A673 (cell line): ENCODE data around the gene STIMATE.

Source experiments
- EZH2 ChIP-seq: fragments of 200-600 bp; sonication (generic); IDR thresholded peaks from 2 replicates; pipeline ENCODE4 v1.6.1; 2017; ENCODE audit warnings: borderline replicate concordance, low read depth, mild to moderate bottlenecking, mixed read lengths, antibody characterized with exemption, low read length; ENCODE audit not compliant: poor library complexity, severe bottlenecking
- TF ChIP-seq, protein P1 (sequence below): fragments of 300-800, 200-600 bp; sonication (generic); conservative IDR thresholded peaks from 2 replicates; pipeline ENCODE4 v1.5.1; 2017; ENCODE audit warnings: low read depth, mild to moderate bottlenecking, antibody characterized with exemption, low read length, moderate library complexity, mixed read lengths

DNA sequence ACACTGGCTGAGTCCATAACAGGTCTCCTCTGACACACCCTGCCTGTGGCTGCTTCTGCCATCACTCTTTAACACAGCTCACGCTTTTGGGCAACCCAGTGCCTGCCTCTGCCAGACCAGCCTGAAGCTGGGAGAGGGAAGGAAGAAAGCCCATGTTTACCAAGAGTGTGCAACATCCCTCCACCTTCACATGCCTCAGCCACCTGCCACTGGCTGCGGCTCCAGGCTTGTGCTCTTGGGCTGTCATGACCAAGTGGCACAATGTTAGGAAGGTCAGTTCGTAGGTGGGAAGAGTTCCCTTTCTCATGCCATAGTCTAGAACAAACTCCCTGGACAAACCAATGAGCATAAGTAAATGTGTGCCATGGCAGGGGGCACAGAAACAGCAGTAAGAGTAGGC is 20.3 kb downstream of the STIMATE start:
- TF ChIP-seq, protein P1, sequence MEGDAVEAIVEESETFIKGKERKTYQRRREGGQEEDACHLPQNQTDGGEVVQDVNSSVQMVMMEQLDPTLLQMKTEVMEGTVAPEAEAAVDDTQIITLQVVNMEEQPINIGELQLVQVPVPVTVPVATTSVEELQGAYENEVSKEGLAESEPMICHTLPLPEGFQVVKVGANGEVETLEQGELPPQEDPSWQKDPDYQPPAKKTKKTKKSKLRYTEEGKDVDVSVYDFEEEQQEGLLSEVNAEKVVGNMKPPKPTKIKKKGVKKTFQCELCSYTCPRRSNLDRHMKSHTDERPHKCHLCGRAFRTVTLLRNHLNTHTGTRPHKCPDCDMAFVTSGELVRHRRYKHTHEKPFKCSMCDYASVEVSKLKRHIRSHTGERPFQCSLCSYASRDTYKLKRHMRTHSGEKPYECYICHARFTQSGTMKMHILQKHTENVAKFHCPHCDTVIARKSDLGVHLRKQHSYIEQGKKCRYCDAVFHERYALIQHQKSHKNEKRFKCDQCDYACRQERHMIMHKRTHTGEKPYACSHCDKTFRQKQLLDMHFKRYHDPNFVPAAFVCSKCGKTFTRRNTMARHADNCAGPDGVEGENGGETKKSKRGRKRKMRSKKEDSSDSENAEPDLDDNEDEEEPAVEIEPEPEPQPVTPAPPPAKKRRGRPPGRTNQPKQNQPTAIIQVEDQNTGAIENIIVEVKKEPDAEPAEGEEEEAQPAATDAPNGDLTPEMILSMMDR = no peak
- TF ChIP-seq EZH2 = no peak
